ENCODE measurements around the gene STK17A. TPM values are rescaled to one million over a fixed set of nuclear protein-coding genes. Genes with fewer than 3 reads are reported as not detected.

The STK17A gene
- total RNA-seq, 1 donor from 2014 or later, result 15.6 TPM

- peaks cover 3% of the 10 kb centered on the region for H3K4me1 Mint-ChIP-seq
- no peaks in the 10 kb centered on the region for H3K4me1 ChIP-seq
- peaks cover 2% of the 10 kb centered on the region for H3K27me3 Mint-ChIP-seq (ENCODE audit: insufficient read depth, low read depth)
- H3F3A ChIP-seq (ENCODE audit: low read depth), result no peaks in the 10 kb centered on the region
- H3K36me3 Mint-ChIP-seq, result no peaks in the 10 kb centered on the region
- H3K4me3 ChIP-seq, result no peak overlapping the region
- peak overlapping the region; percentile 78 for H2AFZ ChIP-seq (replicated peaks)
- H3K9me3 Mint-ChIP-seq, result no peaks in the 10 kb centered on the region
- no peak overlapping the region for H3K4me3 Mint-ChIP-seq
- H4K20me1 ChIP-seq (ENCODE audit: low read depth), result no peaks in the 10 kb centered on the region
- DNase-seq (ENCODE audit: low spot score), result no peak
- no peak overlapping the region for H3K9ac ChIP-seq
- no peak for TF ChIP-seq CTCF (IDR thresholded peaks at IDR 0.05)
- TF ChIP-seq EZH2 (IDR thresholded peaks at IDR 0.05), result no peak
- no peak for TF ChIP-seq EZH2phosphoT487 (IDR thresholded peaks at IDR 0.05)
- H3K36me3 ChIP-seq, result no peaks in the 10 kb centered on the region
- no peaks in the 10 kb centered on the region for H3K79me2 ChIP-seq (ENCODE audit: low read depth)
- H3K27ac Mint-ChIP-seq, result no peak overlapping the region
- no peak overlapping the region for H3K27ac ChIP-seq
- H3K9me3 ChIP-seq (ENCODE audit: low read depth), result no peaks in the 10 kb centered on the region
- H3K27me3 ChIP-seq, result no peaks in the 10 kb centered on the region
- H3K4me2 ChIP-seq, result no peak overlapping the region
Measured at GRCh38 chr7:43535810-43536585, 46.9 kb upstream of the STK17A start.

DNA sequence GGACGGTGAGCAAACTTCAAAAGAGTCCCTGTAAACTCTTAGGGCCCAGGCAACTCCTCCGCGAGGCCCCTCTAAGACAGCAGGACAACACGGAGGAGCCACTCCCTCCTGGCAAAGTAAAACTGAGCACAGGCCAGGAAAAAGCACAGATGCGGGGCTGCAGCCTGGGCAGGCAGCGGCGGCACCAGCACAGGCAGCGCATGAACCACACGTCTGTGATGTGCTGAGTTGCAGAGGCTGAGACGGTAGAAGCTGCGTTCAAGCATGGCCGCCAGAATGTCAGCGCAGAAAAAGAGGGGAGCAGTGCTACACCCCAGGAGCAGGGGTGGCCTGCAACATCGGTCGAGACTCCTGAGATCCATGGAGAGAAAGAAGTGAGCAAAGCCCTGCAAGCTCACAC is 46.1 kb upstream of the STK17A start:
- no peaks in the 10 kb centered on the region for H3K27me3 ChIP-seq
- no peaks in the 10 kb centered on the region for H3K4me1 ChIP-seq
- H3K27ac Mint-ChIP-seq, result peak overlapping the region; percentile 83
- H3K9me3 Mint-ChIP-seq, result no peaks in the 10 kb centered on the region
- H3K4me2 ChIP-seq, result no peak overlapping the region
- H3K27ac ChIP-seq, result no peak overlapping the region
- no peaks in the 10 kb centered on the region for H3K36me3 Mint-ChIP-seq
- H3K9ac ChIP-seq, result no peak overlapping the region
- H3K4me3 Mint-ChIP-seq, result no peak overlapping the region
- peaks cover 2% of the 10 kb centered on the region for H3K27me3 Mint-ChIP-seq (ENCODE audit: insufficient read depth, low read depth)
- H3K4me3 ChIP-seq, result no peak overlapping the region
- no peaks in the 10 kb centered on the region for H3K9me3 ChIP-seq (ENCODE audit: low read depth)
- H3K79me2 ChIP-seq (ENCODE audit: low read depth), result no peaks in the 10 kb centered on the region
- no peaks in the 10 kb centered on the region for H3F3A ChIP-seq (ENCODE audit: low read depth)
- TF ChIP-seq EZH2phosphoT487 (IDR thresholded peaks at IDR 0.05), result no peak
- TF ChIP-seq CTCF (IDR thresholded peaks at IDR 0.05), result no peak
- TF ChIP-seq EZH2 (IDR thresholded peaks at IDR 0.05), result no peak
- DNase-seq (ENCODE audit: low spot score), result no peak
- H4K20me1 ChIP-seq (ENCODE audit: low read depth), result no peaks in the 10 kb centered on the region
- peak overlapping the region; percentile 78 for H2AFZ ChIP-seq (replicated peaks)
- peaks cover 3% of the 10 kb centered on the region for H3K4me1 Mint-ChIP-seq
- no peaks in the 10 kb centered on the region for H3K36me3 ChIP-seq

DNA sequence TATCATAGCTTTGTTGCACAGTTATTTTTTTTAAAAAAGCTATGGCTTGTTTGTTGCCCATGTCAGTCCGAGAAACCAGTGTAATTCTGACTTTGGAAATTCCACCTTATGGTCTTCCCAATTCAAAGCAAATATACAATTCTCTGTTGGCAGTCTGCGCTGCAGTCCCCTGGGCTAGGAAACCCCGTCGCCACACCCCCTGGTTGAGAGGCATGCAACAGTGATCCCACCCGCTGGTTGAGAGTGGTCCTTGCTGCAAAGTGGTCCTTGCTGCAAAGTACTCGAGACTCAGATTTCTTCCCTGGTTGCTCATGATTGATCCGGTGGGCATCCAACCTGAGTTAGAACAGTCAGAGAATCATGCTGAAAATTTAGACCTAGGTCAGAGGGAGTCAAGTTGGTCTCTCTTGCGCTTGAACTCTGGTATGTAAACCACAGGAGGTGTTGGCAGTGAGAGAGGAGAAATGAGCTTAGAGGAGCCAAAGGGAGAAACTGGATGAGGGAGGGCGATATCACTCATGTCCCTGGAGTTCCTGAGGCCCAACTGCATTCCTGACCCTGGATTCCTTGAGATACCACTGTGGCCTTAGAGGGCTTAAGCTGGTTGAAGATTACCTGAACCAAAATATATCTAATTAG is 45.0 kb upstream of the STK17A start:
- H3F3A ChIP-seq (ENCODE audit: low read depth), result no peaks in the 10 kb centered on the region
- no peaks in the 10 kb centered on the region for H3K9me3 Mint-ChIP-seq
- no peak for TF ChIP-seq EZH2 (IDR thresholded peaks at IDR 0.05)
- TF ChIP-seq EZH2phosphoT487 (IDR thresholded peaks at IDR 0.05), result no peak
- no peak for TF ChIP-seq CTCF (IDR thresholded peaks at IDR 0.05)
- no peak overlapping the region for H2AFZ ChIP-seq (replicated peaks)
- no peaks in the 10 kb centered on the region for H3K36me3 ChIP-seq
- no peak overlapping the region for H3K4me3 Mint-ChIP-seq
- H3K4me2 ChIP-seq, result no peak overlapping the region
- no peaks in the 10 kb centered on the region for H3K79me2 ChIP-seq (ENCODE audit: low read depth)
- H3K27ac Mint-ChIP-seq, result no peak overlapping the region
- no peaks in the 10 kb centered on the region for H3K27me3 ChIP-seq
- H3K36me3 Mint-ChIP-seq, result no peaks in the 10 kb centered on the region
- H3K9ac ChIP-seq, result no peak overlapping the region
- H3K4me1 ChIP-seq, result no peaks in the 10 kb centered on the region
- H3K27ac ChIP-seq, result no peak overlapping the region
- H3K4me1 Mint-ChIP-seq, result peaks cover 3% of the 10 kb centered on the region
- peaks cover 2% of the 10 kb centered on the region for H3K27me3 Mint-ChIP-seq (ENCODE audit: insufficient read depth, low read depth)
- DNase-seq (ENCODE audit: low spot score), result no peak
- no peaks in the 10 kb centered on the region for H3K9me3 ChIP-seq (ENCODE audit: low read depth)
- no peaks in the 10 kb centered on the region for H4K20me1 ChIP-seq (ENCODE audit: low read depth)
- no peak overlapping the region for H3K4me3 ChIP-seq
